ENCODE measurements around the gene TOMM7.
"Not testable (repeated sequence)": the region's sequence is repeated elsewhere in the genome, so short reads cannot be mapped to it uniquely, and the experiment has no call there.

The TOMM7 gene

DNA sequence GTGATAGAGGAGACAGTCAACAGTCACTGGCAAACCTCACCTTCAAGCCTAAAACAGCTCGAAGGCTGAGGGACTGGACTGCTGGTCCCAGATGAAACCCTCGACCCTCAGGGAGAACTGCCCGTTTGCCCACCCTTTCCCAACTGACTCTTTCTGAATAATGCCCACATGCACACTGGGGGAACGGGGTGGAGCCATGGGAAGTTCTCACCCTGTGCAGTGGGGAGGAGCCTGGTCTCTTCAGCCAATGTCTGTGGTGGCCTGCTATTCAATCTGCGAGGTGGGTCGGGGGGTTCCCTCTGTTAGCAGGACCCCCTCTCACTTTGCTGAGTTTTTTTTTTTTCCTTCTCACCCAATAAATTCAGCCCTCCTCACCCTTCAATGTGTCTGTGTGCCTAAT is 14.5 kb downstream of the TOMM7 start:
- Mint-ChIP-seq H3K4me1 (peaks cover 21% of the 10 kb centered on the region), H3K27me3 (ENCODE audit: low read depth, poor library complexity) (peaks cover 7% of the 10 kb centered on the region), H3K4me3 (no peak overlapping the region), H3K27ac (no peak overlapping the region), H3K9me3 (peaks cover 4% of the 10 kb centered on the region), H3K36me3 (ENCODE audit: low read depth) (peaks cover 5% of the 10 kb centered on the region)
- TF ChIP-seq, protein P1, sequence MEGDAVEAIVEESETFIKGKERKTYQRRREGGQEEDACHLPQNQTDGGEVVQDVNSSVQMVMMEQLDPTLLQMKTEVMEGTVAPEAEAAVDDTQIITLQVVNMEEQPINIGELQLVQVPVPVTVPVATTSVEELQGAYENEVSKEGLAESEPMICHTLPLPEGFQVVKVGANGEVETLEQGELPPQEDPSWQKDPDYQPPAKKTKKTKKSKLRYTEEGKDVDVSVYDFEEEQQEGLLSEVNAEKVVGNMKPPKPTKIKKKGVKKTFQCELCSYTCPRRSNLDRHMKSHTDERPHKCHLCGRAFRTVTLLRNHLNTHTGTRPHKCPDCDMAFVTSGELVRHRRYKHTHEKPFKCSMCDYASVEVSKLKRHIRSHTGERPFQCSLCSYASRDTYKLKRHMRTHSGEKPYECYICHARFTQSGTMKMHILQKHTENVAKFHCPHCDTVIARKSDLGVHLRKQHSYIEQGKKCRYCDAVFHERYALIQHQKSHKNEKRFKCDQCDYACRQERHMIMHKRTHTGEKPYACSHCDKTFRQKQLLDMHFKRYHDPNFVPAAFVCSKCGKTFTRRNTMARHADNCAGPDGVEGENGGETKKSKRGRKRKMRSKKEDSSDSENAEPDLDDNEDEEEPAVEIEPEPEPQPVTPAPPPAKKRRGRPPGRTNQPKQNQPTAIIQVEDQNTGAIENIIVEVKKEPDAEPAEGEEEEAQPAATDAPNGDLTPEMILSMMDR (IDR thresholded peaks at IDR 0.05), result no peak
- no peak for DNase-seq

DNA sequence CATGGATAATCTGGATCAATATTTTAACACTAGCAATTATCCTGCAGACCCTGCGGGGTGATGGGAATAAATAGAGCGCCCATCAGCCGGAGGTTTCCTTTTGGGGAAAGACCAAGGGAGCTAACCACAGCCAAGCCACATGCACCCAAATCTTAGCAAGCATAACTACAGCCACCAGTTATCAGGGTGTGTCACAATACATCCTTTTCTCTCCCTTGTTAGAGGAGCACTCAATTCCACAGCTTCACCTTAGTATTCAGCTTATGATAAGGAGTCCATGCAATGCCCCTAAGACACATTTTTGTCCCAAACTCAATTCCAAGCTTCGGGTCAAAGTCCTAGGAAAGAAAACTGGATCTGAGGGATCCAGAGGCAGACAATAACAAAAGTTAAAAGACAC is 15.9 kb downstream of the TOMM7 start:
- TF ChIP-seq, protein P1 (IDR thresholded peaks at IDR 0.05), result no peak
- H3K4me3 Mint-ChIP-seq, result no peak overlapping the region
- H3K27me3 Mint-ChIP-seq (ENCODE audit: low read depth, poor library complexity), result peaks cover 7% of the 10 kb centered on the region
- no peak for DNase-seq
- no peaks in the 10 kb centered on the region for H3K36me3 Mint-ChIP-seq (ENCODE audit: low read depth)
- peaks cover 7% of the 10 kb centered on the region for H3K4me1 Mint-ChIP-seq
- peaks cover 14% of the 10 kb centered on the region for H3K9me3 Mint-ChIP-seq
- no peak overlapping the region for H3K27ac Mint-ChIP-seq

DNA sequence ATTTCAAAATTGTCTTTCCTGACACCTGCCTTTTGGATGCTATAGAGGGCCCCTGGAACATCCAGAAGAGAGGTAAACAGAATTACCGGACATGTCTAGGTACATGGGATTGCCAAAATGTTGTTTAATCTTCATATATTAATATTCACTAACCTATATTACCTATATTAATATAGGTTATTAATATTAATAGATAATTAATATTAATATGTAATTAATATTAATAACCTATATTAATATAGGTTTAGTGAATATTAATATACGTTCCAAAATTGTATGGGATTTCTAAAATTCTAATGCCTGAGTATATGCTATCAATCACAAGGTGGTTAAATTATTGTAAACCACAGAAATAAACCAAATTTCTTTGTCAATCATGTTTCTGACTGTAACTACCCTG is 17.4 kb downstream of the TOMM7 start:
- H3K4me3 Mint-ChIP-seq, result no peak overlapping the region
- TF ChIP-seq, protein P1 (IDR thresholded peaks at IDR 0.05), result no peak
- H3K27me3 Mint-ChIP-seq (ENCODE audit: low read depth, poor library complexity), result peaks cover 7% of the 10 kb centered on the region
- no peak for DNase-seq
- H3K9me3 Mint-ChIP-seq, result peaks cover 16% of the 10 kb centered on the region
- peaks cover 5% of the 10 kb centered on the region for H3K4me1 Mint-ChIP-seq
- no peaks in the 10 kb centered on the region for H3K36me3 Mint-ChIP-seq (ENCODE audit: low read depth)
- H3K27ac Mint-ChIP-seq, result no peak overlapping the region

DNA sequence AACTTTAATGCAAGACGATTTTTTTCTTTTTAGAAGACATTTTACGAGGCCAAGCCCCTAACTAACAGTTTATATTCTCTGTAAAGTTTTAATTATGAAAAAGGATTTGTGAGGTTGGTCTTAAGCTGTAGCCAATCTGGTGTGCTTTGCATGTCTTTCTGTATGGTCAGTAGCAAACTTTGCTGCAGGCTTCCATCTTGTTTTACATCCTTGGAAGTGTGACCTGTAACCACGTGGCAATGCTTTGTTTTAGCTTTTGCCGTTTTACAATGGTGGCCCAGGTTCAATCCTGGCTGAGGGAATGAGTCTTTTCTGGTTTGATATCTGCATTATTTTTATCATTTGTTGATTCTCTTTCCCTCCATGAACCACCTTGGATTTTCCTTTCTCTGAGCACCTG is 19.8 kb downstream of the TOMM7 start:
- H3K9me3 Mint-ChIP-seq, result peaks cover 35% of the 10 kb centered on the region
- H3K27ac Mint-ChIP-seq; H3K36me3 Mint-ChIP-seq (ENCODE audit: low read depth); DNase-seq; H3K27me3 Mint-ChIP-seq (ENCODE audit: low read depth, poor library complexity); H3K4me1 Mint-ChIP-seq; H3K4me3 Mint-ChIP-seq: not testable (repeated sequence)

DNA sequence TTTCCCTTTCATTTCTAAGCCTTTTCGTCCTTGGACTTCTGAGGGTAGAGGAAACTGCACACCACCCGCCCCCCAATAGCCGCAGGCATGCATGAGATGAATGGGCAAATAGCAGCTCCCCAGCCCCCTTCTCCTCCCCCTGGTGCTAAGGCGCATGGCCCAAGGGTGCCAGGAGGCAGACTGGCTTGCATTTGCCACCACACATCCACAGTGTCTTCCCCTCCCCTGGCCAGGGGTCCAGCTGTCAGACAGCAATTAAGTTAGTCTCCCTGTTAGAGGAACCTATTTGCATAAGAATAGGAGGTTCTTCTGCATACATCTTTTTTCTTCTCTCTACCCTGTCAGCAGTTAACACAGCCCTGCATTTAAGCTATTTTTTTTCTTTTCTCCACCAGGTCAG is 20.2 kb downstream of the TOMM7 start:
- H3K36me3 Mint-ChIP-seq (ENCODE audit: low read depth), result no peaks in the 10 kb centered on the region
- peaks cover 3% of the 10 kb centered on the region for H3K27me3 Mint-ChIP-seq (ENCODE audit: low read depth, poor library complexity)
- no peaks in the 10 kb centered on the region for H3K4me1 Mint-ChIP-seq
- TF ChIP-seq, protein P1 (IDR thresholded peaks at IDR 0.05), result no peak
- DNase-seq, result no peak
- H3K4me3 Mint-ChIP-seq, result no peak overlapping the region
- H3K9me3 Mint-ChIP-seq, result peaks cover 37% of the 10 kb centered on the region
- H3K27ac Mint-ChIP-seq, result no peak overlapping the region

DNA sequence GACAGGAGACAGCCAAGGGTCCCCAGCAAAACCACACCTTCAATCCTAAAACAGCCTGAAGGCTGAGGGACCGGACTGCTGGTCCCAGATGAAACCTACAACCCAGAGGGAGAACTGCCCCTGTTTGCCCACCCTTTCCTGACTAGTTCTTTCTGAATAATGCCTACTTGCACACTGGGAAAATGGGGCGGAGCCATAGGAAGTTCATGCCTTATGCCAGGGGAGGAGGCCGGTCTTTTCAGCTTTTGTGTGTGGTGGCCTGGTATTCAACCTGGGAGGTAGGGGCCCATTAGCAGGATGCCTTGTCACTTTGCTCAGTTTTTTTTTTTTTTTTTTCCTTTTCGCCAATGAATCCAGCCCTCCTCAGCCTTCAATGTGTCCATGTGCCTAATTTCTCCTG is 20.7 kb downstream of the TOMM7 start:
- Mint-ChIP-seq H3K27ac (no peak overlapping the region), H3K4me3 (no peak overlapping the region), H3K27me3 (ENCODE audit: low read depth, poor library complexity) (peaks cover 3% of the 10 kb centered on the region), H3K4me1 (no peaks in the 10 kb centered on the region), H3K9me3 (peaks cover 42% of the 10 kb centered on the region), H3K36me3 (ENCODE audit: low read depth) (no peaks in the 10 kb centered on the region)
- no peak for DNase-seq
- TF ChIP-seq, protein P1 (IDR thresholded peaks at IDR 0.05), result no peak

All from nephron progenitor cell (in vitro differentiated cells).